Ovary (tissue), 3 donors: ENCODE measurements around the gene RRP36.

Experiments
- CTCF ChIP-seq, 3 donors: fragments of 450-650 bp in 2 of 3; fragments of 200-600 bp in 1 of 3; IDR thresholded peaks; one replicate each; pipeline versions ENCODE4 v1.5.1 to v1.8.0; 2016 to 2022; ENCODE audit warnings: antibody characterized with exemption in 3 of 3, mild to moderate bottlenecking in 1 of 3
- POLR2A ChIP-seq: fragments of 450-650 bp; IDR thresholded peaks from one replicate; pipeline ENCODE4 v1.6.1; 2017; ENCODE audit warnings: antibody characterized with exemption, mild to moderate bottlenecking, moderate library complexity
- donor health status: DM: no; HTN: no; CAD: no.

GRCh38 chr6:42974919-42975505, 46.4 kb upstream of the RRP36 start:
- TF ChIP-seq CTCF (IDR thresholded peaks at IDR 0.05) = no peak
- TF ChIP-seq POLR2A = no peak
